GM18909 (cell line): ENCODE measurements around the gene CCDC88B.

ENCODE experiments used
- ATAC-seq: cut with Tn5 transposase; IDR thresholded peaks from one replicate; pipeline ENCODE4 v1.9.1; 2021; ENCODE audit warnings: mild to moderate bottlenecking; ENCODE audit not compliant: unreplicated experiment, poor library complexity

The CCDC88B gene

GRCh38 chr11:64339754-64340408 lies at the start of gene CCDC88B:
TSS of gene CCDC88B (plus strand) at chr11:64340204. CDS start at chr11:64340267, 63 bp downstream.
- ATAC-seq: peak; percentile 52

- ATAC-seq: no peak
Measured at GRCh38 chr11:64290352-64291261, 49.4 kb upstream of the CCDC88B start.

GRCh38 chr11:64291262-64291751 lies 48.7 kb upstream of the CCDC88B start, which contains the start of gene KCNK4:
TSS of gene KCNK4 (plus strand) at chr11:64291302. CDS start at chr11:64293019, 1,717 bp downstream.
- ATAC-seq: no peak

- ATAC-seq: no peak
Measured at GRCh38 chr11:64291752-64292459, 48.1 kb upstream of the CCDC88B start.

GRCh38 chr11:64292460-64293254 lies 47.3 kb upstream of the CCDC88B start:
- ATAC-seq: no peak

GRCh38 chr11:64294774-64295173 lies 45.2 kb upstream of the CCDC88B start:
- ATAC-seq: no peak

GRCh38 chr11:64295760-64296159 lies 44.2 kb upstream of the CCDC88B start:
- ATAC-seq: no peak

- no peak for ATAC-seq
Measured at GRCh38 chr11:64296236-64296635, 43.8 kb upstream of the CCDC88B start.

- no peak for ATAC-seq
Measured at GRCh38 chr11:64296830-64297698, 42.9 kb upstream of the CCDC88B start.

GRCh38 chr11:64297699-64298358 lies 42.2 kb upstream of the CCDC88B start:
- no peak for ATAC-seq

- no peak for ATAC-seq
Measured at GRCh38 chr11:64298966-64299846, 40.8 kb upstream of the CCDC88B start.

- no peak for ATAC-seq
Measured at GRCh38 chr11:64299847-64300648, 40.0 kb upstream of the CCDC88B start, which contains the start of gene CATSPERZ. TSS of gene CATSPERZ (plus strand) at chr11:64300358. CDS start at chr11:64300411, 53 bp downstream.

- no peak for ATAC-seq
Measured at GRCh38 chr11:64303109-64304031, 36.6 kb upstream of the CCDC88B start.

GRCh38 chr11:64304032-64304315 lies 36.0 kb upstream of the CCDC88B start:
- ATAC-seq: no peak

- ATAC-seq: peak; percentile 34
Measured at GRCh38 chr11:64304316-64305072, 35.5 kb upstream of the CCDC88B start.
